ENCODE results near the gene NSUN7.

The NSUN7 gene

GRCh38 chr4:40822420-40823166, 72.8 kb downstream of the NSUN7 start:
- peak; percentile 46 for DNase-seq

- peak; percentile 38 for DNase-seq
Observed at GRCh38 chr4:40825014-40825838, 75.5 kb downstream of the NSUN7 start.

GRCh38 chr4:40826821-40827220, 77.1 kb downstream of the NSUN7 start:
- DNase-seq, result peak; percentile 22

GRCh38 chr4:40827758-40828157, 78.0 kb downstream of the NSUN7 start:
- no peak for DNase-seq

- DNase-seq, result peak; percentile 22
Observed at GRCh38 chr4:40828661-40829060, 78.9 kb downstream of the NSUN7 start.

GRCh38 chr4:40829586-40829985, 79.8 kb downstream of the NSUN7 start:
- peak; percentile 30 for DNase-seq

GRCh38 chr4:40831146-40831907, 81.6 kb downstream of the NSUN7 start:
- DNase-seq, result peak; percentile 12

GRCh38 chr4:40832175-40832574, 82.4 kb downstream of the NSUN7 start:
- DNase-seq, result no peak

GRCh38 chr4:40833212-40833611, 83.5 kb downstream of the NSUN7 start:
- DNase-seq, result no peak

- no peak for DNase-seq
Observed at GRCh38 chr4:40837094-40837870, 87.5 kb downstream of the NSUN7 start.

- no peak for DNase-seq
Observed at GRCh38 chr4:40838742-40839141, 89.0 kb downstream of the NSUN7 start.

GRCh38 chr4:40840255-40840984, 90.7 kb downstream of the NSUN7 start:
- no peak for DNase-seq

- DNase-seq, result peak; percentile 97
Observed at GRCh38 chr4:40840985-40841571, 91.3 kb downstream of the NSUN7 start.

- DNase-seq, result no peak
Observed at GRCh38 chr4:40842318-40842717, 92.6 kb downstream of the NSUN7 start.

- DNase-seq, result peak; percentile 67
Observed at GRCh38 chr4:40842725-40843423, 93.1 kb downstream of the NSUN7 start.

GRCh38 chr4:40843696-40844095, 93.9 kb downstream of the NSUN7 start:
- DNase-seq, result no peak

- no peak for DNase-seq
Observed at GRCh38 chr4:40844261-40844660, 94.5 kb downstream of the NSUN7 start.

GRCh38 chr4:40845154-40845835, 95.5 kb downstream of the NSUN7 start:
- DNase-seq, result no peak

GRCh38 chr4:40846532-40846931, 96.8 kb downstream of the NSUN7 start:
- no peak for DNase-seq

GRCh38 chr4:40848251-40848650, 98.5 kb downstream of the NSUN7 start:
- no peak for DNase-seq
